ENCODE data around the gene ZHX3.

ZHX3 gene

GRCh38 chr20:41258474-41258873 lies 59.1 kb downstream of the ZHX3 start:
- TF ChIP-seq, protein P1, sequence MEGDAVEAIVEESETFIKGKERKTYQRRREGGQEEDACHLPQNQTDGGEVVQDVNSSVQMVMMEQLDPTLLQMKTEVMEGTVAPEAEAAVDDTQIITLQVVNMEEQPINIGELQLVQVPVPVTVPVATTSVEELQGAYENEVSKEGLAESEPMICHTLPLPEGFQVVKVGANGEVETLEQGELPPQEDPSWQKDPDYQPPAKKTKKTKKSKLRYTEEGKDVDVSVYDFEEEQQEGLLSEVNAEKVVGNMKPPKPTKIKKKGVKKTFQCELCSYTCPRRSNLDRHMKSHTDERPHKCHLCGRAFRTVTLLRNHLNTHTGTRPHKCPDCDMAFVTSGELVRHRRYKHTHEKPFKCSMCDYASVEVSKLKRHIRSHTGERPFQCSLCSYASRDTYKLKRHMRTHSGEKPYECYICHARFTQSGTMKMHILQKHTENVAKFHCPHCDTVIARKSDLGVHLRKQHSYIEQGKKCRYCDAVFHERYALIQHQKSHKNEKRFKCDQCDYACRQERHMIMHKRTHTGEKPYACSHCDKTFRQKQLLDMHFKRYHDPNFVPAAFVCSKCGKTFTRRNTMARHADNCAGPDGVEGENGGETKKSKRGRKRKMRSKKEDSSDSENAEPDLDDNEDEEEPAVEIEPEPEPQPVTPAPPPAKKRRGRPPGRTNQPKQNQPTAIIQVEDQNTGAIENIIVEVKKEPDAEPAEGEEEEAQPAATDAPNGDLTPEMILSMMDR (IDR thresholded peaks at IDR 0.05) = no peak

DNA sequence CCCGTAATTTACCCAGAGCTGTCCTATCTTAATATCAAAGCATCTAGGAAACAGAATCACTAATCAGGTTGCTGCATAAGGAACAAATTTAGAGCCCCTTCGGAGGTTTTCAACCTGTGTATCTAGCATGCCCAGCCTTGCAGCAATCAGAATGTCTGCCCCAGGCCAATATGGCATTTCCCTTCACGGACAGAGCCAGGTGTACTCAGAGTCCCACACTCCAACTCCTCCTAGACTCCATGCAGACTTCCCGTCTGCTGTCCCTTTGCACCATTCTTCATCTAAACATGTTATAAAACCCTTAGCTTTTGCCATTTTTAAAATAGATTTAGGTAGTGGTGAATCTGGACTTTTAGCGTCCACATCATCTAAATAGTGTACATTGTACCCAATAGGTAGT lies 61.0 kb downstream of the ZHX3 start:
- Histone ChIP-seq H3K27ac (no peak overlapping the region), H3K4me3 (no peak overlapping the region)
- DNase-seq (ENCODE audit: low spot score) = no peak
- TF ChIP-seq, protein P1 (IDR thresholded peaks at IDR 0.05) = no peak

More at GRCh38 chr20:41258474-41258873, 59.1 kb downstream of the ZHX3 start:
- no peak overlapping the region for H3K4me3 ChIP-seq
- no peak for DNase-seq (ENCODE audit: low spot score)
- no peak overlapping the region for H3K27ac ChIP-seq

DNA sequence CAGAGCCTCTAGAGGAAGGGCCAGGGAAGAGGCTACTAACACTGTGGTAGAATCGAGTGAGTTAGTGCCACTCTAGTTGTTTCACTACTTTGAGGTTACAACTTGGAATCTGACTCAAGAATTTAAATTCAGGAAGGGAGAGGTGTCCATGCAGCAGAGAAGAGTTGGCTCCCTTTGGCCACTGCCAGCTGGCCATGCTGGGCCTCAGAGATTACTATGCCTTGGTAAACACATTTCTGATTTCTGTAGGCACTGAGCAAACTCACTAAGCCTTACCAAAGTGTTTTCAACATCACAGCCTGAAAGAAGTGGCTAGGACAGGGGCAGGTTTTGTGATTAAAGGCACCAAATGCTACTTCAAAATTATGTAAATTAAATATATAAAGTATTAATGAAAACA lies 61.9 kb downstream of the ZHX3 start:
- DNase-seq (ENCODE audit: low spot score) = no peak
- Histone ChIP-seq H3K27ac (no peak overlapping the region), H3K4me3 (no peak overlapping the region)
- TF ChIP-seq, protein P1 (IDR thresholded peaks at IDR 0.05) = no peak

DNA sequence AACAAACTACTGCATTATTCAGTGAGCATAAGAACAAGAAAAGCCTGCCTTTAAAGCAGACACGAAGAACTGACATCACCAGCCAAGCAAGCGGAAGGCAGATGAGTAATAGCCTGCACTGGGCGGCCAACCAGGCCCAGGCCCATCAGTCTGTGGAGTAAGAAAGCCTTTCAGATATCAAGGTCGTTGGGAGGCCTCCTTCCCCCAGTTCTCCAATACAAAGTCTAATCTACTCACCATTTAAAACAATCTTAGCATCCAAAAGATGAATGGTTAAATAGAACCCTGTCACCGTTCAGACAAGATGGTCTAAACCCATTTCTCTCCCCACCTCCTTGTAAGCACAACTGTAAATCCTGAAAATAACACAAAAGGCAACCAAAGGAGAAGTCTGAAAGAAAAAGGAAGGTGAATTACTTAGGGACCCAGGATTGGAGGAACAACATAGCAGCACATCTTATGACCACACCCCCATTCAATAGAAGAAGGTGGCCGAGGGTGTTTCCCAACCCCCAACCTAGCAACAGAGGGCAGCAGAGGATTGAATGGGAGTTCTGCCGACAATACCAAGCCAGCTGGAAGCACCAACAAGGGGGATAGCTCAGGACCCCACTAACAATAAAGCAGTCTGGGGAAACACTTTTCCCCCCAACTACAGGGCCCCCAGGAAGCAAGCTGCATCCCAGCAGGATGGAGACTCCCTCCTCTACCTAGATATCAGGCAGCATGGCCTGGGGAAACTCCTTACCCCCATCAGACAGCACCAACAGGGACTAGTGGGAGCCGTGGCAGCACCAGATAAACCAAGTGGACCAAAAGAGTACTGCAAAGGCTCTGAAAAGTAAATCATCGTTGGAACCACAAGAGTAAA lies 67.9 kb downstream of the ZHX3 start:
- peak; percentile 90 for DNase-seq (ENCODE audit: low spot score)
- Histone ChIP-seq H3K4me3 (no peak overlapping the region), H3K27ac (peak overlapping the region; percentile 80 to 97)
- TF ChIP-seq, protein P1 (IDR thresholded peaks at IDR 0.05) = no peak

DNA sequence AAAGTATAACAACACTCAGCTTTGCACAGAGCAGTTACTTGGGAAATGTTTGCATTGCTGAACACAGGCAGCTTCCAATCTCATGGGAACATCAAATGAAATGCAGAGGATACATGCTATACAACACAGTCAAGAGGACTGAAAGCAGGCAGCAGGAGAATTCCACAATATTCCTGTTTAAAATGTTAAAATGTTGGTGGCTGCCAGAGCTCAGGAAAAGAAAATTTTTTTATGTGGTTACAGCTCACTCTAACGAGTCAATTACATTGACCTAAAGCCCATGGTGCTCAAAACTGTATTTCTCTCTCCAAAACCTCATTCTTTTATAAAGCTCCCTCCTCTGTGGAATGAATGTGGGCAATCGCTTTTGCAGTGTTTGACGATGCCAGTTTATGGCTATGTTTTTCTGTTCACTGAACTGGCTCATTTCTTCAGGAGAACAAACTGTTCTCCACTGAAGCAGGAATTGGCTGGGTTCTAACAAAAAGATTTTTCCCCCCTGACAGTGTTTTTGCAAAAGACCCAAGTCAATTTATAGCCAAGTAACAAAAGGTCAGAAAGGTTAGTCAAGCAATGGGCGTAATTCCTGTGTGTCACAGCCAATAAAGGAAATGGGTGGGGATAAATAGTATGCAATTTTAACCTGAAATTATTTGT lies 69.0 kb downstream of the ZHX3 start:
- DNase-seq (ENCODE audit: low spot score) = no peak
- H3K4me3 ChIP-seq = no peak overlapping the region
- TF ChIP-seq, protein P1 (IDR thresholded peaks at IDR 0.05) = no peak
- peak overlapping the region; percentile 80 to 97 for H3K27ac ChIP-seq

DNA sequence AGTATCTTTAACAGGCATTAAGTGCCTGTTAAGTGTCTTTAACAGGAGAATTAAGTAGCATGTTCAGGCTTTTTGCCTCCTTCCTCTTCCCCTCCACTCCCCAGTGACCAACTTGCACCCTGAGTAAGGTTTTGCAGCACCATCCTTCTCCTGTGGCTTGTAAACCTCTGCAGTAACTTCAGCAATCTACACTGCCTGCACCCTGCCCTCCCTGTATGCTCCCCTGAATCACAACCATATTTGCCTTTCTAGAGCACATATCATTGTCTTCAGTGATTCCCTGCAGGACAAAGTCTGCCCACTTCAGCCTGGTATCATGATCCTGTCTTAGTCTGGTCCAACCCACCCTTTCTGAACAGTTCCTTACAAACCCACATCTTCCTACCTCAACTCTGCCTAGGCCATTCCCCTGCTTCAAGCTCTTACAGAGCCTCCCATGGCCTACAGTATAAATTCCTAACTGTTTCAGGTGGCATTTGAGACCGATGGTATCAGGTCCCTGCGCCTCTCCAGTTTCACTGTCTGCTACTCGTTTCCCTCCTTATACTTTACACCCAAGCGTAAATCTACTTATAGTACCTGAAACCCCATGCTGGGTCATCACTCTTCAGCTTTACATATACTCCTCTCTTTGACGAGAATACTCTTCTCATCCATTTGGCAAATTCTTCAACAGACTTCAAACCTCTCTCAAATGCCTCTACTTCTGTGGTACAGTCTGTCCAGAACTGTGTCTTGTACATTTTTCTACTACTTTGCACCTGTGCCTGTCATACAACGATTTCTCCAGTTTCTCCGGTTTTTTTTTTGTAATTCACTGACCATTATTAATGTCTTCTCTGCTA lies 69.8 kb downstream of the ZHX3 start:
- H3K27ac ChIP-seq = peak overlapping the region; percentile 80 to 97
- TF ChIP-seq, protein P1 (IDR thresholded peaks at IDR 0.05) = no peak
- H3K4me3 ChIP-seq = no peak overlapping the region
- DNase-seq (ENCODE audit: low spot score) = no peak

Measured in coronary artery (tissue), 2 donors.